Renal cortex interstitium (tissue), 11 donors: ENCODE results near the gene MRPS15. TPM values are rescaled to one million over a fixed set of nuclear protein-coding genes. Genes with fewer than 3 reads are reported as not detected.

ENCODE experiments used
- DNase-seq, 11 donors: peaks; one replicate each; pipeline ENCODE4 v3.0.0-alpha.2; 2013; ENCODE audit warnings: low read depth in 9 of 11, low spot score in 4 of 11; ENCODE audit errors: extremely low read depth in 1 of 11
- polyA plus RNA-seq, 3 donors: library from polyadenylated mRNA; unstranded; fragments of 120-200 nt; gene quantifications; one replicate each; pipeline ENCODE4 v1.2.1, GENCODE V29; 2013; ENCODE audit not compliant: insufficient read length in 3 of 3

Gene MRPS15
- polyA plus RNA-seq, 3 donors, result 70.7 to 72.8 (median 72.6) TPM

- peak in 1 of 11 donors; percentile 14 for DNase-seq
These were observed 7.9 kb upstream of the MRPS15 start for GRCh38 chr1:36471830-36472641.

GRCh38 chr1:36469163-36469562 is 5.0 kb upstream of the MRPS15 start:
- no peak for DNase-seq

GRCh38 chr1:36467700-36468455 is 3.7 kb upstream of the MRPS15 start:
- DNase-seq, result no peak

GRCh38 chr1:36467027-36467410 is 2.8 kb upstream of the MRPS15 start:
- no peak for DNase-seq

GRCh38 chr1:36466370-36467026 is 2.3 kb upstream of the MRPS15 start:
- no peak for DNase-seq

- no peak for DNase-seq
These were observed 1.7 kb upstream of the MRPS15 start for GRCh38 chr1:36465731-36466369.

GRCh38 chr1:36464605-36465393 is 615 bp upstream of the MRPS15 start:
- peak in 3 of 11 donors; percentile 9 to 24 (median 15) for DNase-seq

- DNase-seq, result no peak
These were observed 751 bp downstream of the MRPS15 start for GRCh38 chr1:36463463-36463802.

GRCh38 chr1:36458910-36459309 is 5.3 kb downstream of the MRPS15 start:
- DNase-seq, result no peak

GRCh38 chr1:36457691-36458090 is 6.5 kb downstream of the MRPS15 start:
- DNase-seq, result no peak

GRCh38 chr1:36456391-36456928 is 7.7 kb downstream of the MRPS15 start:
- no peak for DNase-seq

GRCh38 chr1:36455386-36455785 is 8.8 kb downstream of the MRPS15 start:
- no peak for DNase-seq

- DNase-seq, result no peak
These were observed 10.4 kb downstream of the MRPS15 start for GRCh38 chr1:36453600-36454388.

GRCh38 chr1:36453051-36453450 is 11.1 kb downstream of the MRPS15 start:
- no peak for DNase-seq

- DNase-seq, result no peak
These were observed 13.3 kb downstream of the MRPS15 start for GRCh38 chr1:36450919-36451305.

- DNase-seq, result peak; percentile 91 to 97 (median 95)
These were observed 13.8 kb downstream of the MRPS15 start, which contains the start of gene OSCP1 for GRCh38 chr1:36450270-36450918. TSS of gene OSCP1 (minus strand) at chr1:36450451. CDS start at chr1:36450369, 82 bp downstream.

GRCh38 chr1:36448530-36449056 is 15.6 kb downstream of the MRPS15 start:
- no peak for DNase-seq
